ENCODE data around the gene CRYGD.

DNA sequence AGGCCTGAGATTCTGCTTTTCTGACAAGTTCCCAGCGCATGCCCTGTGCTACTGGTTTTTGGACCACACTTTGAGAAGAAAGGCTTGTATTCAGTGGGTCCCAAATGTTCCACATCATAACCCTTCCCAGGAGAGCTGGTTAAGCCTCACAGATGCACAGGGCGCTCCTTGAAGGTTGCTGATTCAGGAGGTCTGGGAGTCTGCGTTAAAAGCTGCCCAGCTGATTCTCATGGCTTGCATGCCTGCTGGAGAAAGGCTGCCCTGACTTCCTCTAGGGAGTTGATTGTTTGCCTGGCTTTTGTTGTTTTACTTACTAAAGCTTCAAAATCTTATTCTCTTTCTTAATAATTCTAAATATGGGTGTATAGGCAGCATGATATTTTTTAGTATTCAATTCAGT, 20.7 kb downstream of the CRYGD start:
- no peak for TF ChIP-seq POLR2A (IDR thresholded peaks at IDR 0.05)
- TF ChIP-seq, protein P1, sequence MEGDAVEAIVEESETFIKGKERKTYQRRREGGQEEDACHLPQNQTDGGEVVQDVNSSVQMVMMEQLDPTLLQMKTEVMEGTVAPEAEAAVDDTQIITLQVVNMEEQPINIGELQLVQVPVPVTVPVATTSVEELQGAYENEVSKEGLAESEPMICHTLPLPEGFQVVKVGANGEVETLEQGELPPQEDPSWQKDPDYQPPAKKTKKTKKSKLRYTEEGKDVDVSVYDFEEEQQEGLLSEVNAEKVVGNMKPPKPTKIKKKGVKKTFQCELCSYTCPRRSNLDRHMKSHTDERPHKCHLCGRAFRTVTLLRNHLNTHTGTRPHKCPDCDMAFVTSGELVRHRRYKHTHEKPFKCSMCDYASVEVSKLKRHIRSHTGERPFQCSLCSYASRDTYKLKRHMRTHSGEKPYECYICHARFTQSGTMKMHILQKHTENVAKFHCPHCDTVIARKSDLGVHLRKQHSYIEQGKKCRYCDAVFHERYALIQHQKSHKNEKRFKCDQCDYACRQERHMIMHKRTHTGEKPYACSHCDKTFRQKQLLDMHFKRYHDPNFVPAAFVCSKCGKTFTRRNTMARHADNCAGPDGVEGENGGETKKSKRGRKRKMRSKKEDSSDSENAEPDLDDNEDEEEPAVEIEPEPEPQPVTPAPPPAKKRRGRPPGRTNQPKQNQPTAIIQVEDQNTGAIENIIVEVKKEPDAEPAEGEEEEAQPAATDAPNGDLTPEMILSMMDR (IDR thresholded peaks at IDR 0.05): no peak
